GM12801 (cell line): Measurements from ENCODE around the gene RAD51AP1.

Experiments used
- CTCF ChIP-seq: IDR thresholded peaks from one replicate; pipeline ENCODE4 v1.5.1; 2011; ENCODE audit warnings: control low read depth; ENCODE audit not compliant: insufficient read length; ENCODE audit errors: extremely low read depth

RAD51AP1 gene

GRCh38 chr12:4538207-4539160, at the start of gene RAD51AP1:
RAD51AP1 (plus strand) TSS chr12:4538890; CDS start chr12:4538940, 50 bp downstream.
- no peak for TF ChIP-seq CTCF

- TF ChIP-seq CTCF: no peak
These were observed 49.1 kb upstream of the RAD51AP1 start for GRCh38 chr12:4489556-4489955.

- no peak for TF ChIP-seq CTCF
These were observed 47.7 kb upstream of the RAD51AP1 start for GRCh38 chr12:4490973-4491372.

GRCh38 chr12:4496145-4496838, 42.4 kb upstream of the RAD51AP1 start:
- no peak for TF ChIP-seq CTCF

- TF ChIP-seq CTCF: no peak
These were observed 39.5 kb upstream of the RAD51AP1 start for GRCh38 chr12:4499186-4499585.

- no peak for TF ChIP-seq CTCF
These were observed 33.2 kb upstream of the RAD51AP1 start for GRCh38 chr12:4505376-4505986.

- no peak for TF ChIP-seq CTCF
These were observed 32.3 kb upstream of the RAD51AP1 start for GRCh38 chr12:4506430-4506829.
